KG1 (cell line): ENCODE data around the gene TXNDC17.
"Not testable (repeated sequence)": the region's sequence is repeated elsewhere in the genome, so short reads cannot be mapped to it uniquely, and the experiment has no call there.

Experiments used
- DNase-seq: peaks from one replicate; lab custom pipeline; 2025; lab: John Stamatoyannopoulos, UW

TXNDC17 gene

DNA sequence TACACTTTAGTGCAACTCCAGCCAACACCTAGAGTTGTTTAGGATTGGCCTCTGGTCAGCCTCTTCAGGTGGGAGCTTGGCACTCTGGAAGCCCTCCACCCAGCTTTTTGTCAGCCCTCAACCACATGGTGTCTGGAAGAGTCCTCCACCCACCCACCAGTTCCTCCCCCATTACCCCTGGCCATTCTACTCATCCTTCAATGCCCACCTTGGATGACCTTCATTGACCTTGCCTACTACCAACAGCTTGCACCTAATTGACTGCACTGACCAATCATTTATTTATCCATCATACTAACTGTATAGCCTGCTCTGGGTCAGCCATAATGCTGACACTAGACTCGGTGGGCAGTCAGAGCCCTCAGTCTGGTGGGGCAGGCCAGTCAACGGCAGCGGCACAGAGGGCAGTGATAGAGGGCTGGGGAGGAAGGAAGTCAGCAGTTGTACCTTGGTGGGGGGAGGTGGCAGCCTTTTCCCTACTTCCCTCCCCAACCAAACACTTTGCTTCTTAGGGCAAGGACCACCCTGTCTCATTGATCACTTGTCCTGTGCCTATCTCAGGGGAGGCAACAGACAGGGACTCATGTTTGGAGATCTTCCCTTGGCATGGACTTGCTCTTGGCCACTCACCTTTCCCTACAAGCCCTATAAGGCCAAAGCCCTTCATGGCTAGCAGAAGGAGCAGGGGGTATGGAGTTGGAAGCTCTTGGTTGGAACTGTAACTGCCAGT lies 43.0 kb downstream of the TXNDC17 start:
- no peak for DNase-seq

DNA sequence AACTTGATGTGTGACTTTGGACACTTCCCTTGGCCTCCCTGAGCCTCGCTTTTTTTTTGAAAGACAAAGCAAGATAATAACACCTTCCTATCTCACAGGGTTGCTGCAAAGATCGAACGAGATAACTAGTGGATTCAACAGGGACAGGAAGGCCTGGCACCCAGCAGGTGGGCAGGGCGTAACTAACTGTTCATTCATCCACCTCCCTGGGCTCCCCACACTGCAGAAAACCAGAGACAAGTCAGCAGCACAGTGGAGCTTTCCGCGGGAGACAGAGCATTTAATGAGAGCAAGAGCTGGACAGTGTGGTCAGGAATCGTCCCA lies 43.6 kb downstream of the TXNDC17 start:
- DNase-seq, result no peak

DNA sequence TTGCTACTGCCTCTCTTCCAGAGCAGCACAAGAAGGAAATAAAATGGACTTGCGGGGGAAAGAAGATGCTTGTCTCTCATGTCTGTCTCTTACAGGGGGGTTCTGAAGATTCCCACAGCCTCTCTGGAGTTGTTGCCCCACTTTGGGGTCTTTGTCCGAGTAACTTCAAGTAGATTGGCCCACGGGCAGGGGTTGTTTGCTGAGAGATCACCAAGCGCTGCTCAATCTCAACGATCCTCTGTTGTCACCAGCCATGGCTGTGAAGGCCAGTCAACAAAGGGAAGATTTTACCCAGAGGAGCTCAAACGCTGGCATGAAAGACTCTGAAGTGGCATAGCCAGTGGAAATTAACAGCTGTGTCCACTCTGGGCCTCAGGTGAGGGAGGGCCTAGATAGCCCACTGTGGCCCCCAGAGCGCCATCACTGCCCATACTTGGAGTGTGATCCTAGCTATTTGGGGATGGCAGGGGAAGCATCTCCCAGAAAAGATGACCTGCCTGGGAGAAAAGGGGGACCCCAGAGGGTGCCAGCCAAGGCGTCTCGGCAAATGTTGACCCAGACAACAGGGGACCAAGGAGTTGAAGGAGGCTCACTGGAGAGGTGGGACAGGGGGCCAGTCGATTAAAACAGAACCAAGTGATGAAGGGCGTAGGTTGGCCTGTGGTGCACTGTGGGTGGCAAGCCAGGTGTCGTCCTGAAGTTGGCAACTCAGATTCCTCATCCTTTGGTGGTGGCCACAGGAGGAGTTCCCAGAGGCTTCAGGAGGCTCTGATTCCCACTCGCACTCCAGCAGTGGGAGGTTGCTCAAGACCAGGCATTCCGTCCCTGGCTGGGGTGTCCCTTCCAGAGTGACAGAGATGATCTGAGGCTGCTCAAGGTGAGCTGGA lies 44.3 kb downstream of the TXNDC17 start:
- no peak for DNase-seq

- no peak for DNase-seq
These were observed 45.2 kb downstream of the TXNDC17 start for GRCh38 chr17:6686026-6686425.

DNA sequence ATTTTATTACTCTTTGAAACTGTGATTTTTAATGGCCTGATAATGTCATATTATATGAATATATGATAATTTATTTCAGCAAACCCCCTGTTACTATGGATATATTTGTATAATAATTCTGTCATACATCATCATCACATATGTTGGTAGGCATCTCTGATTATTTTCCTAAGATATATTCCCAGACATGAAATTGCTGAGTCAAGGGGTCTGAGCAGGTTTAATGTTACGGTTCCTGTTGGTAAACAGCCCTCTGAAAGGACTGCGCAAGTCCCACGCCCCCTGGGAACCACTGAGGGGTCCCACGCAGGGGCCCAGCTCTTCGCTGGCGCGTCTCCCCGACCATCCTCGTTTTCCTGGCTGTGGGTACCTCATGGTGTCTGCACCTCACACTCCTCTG lies 48.1 kb downstream of the TXNDC17 start:
- no peak for DNase-seq

DNA sequence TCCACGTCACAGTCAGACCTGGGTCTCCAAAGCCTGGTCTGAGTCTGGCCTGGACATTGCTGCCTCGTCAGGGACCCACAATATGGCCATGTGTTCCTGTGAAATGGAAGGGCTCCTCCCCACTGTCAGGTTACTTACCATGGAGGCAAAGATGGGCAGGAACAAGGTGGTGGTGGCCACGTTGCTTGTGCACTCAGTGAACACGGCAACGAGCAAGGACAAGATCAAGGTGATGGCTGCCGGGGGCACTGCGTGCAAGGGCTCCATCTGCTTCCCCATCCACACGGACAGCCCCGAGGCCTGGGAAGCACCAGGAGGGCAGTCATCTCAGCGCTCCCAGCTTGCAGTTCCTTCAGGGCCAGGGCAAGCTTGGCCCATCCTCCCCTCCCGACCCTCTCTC lies 49.8 kb downstream of the TXNDC17 start:
- DNase-seq, result no peak

GRCh38 chr17:6691546-6691945 lies 50.7 kb downstream of the TXNDC17 start:
- no peak for DNase-seq

DNA sequence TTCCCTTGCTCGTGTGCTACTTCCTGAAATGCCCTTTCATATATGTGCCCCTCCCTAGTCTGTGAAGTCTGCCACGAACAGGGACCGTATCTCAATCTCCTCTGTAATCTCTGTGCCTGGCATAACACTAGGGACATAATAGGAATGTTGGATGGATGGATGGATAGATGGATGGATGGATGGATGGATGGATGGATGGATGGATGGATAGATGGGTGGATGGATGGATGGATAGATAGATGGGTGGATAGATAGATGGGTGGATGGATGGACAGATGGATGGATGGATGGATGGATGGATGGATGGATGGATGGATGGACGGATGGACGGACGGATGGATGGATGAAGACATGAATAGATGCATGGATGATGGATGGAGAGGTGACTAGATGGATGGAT lies 51.1 kb downstream of the TXNDC17 start:
- DNase-seq, result not testable (repeated sequence)
